Stimulated activated CD4-positive, alpha-beta T cell treated with anti-CD3 and anti-CD28 coated beads, Interleukin-15, amount 100 ng/mL, for 1 hour (primary cell): Measurements from ENCODE around the gene CDC27.
"Not testable (repeated sequence)": the region's sequence is repeated elsewhere in the genome, so short reads cannot be mapped to it uniquely, and the experiment has no call there.

Experiments used
- DNase-seq, 2 donors: peaks; one replicate each; pipeline ENCODE4 v3.0.0-alpha.2; 2020; ENCODE audit warnings: low read depth in 1 of 2, low spot score in 1 of 2

CDC27 gene

DNA sequence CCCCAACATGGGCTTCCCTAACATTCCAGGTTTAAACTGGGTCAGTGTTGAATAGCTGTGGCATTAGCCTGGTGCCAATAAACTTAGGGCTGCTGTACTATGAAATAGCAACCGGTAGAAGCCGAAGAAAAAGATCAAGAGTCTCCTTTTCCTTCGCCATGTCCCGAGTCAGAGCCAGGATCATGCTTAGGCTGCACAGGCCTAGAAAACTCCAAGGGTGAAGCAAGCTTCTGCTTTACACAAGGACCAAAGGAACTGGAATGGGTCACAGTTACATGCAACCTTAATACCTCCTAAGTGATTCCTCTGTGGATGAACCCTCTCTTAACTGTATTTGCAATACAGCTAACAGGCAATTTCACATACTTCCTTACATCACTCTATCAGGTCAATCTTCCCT, 115.5 kb downstream of the CDC27 start:
- not testable (repeated sequence) for DNase-seq

GRCh38 chr17:47072886-47073285, 116.2 kb downstream of the CDC27 start:
- DNase-seq, result no peak

- not testable (repeated sequence) for DNase-seq
These were observed 117.9 kb downstream of the CDC27 start for GRCh38 chr17:47071171-47071570.

DNA sequence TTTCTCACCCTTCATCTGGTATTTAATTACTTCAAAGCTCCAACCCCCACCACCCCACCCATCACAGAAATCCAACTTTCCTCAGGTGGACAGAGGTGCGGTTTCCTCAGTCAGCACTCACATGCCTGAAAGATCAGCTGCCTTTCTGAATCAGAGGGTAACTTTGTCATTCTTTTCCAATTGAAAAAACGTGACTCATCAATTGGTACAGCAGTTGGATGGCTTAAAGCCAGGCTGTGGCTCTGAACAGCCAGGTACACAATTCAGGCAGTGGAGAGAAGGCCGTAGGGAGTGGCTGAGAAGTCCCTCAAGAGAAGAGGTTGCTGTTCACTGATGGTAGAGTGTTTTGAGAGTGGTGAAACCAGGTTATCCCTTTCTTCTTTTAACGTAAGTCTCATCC, 118.8 kb downstream of the CDC27 start:
- not testable (repeated sequence) for DNase-seq
